K562 (cell line): ENCODE measurements around the gene TFDP1. TPM values are rescaled to one million over a fixed set of nuclear protein-coding genes. Genes with fewer than 3 reads are reported as not detected.

Source experiments
- ATAC-seq: fragments of 200-7000 bp; cut with Tn5 transposase; 3 replicates; pipeline ENCODE4 v1.9.1; 2020; ENCODE audit warnings: moderate library complexity
- BruUV-seq: library from RNA; stranded (reverse); fragments of 400-500 nt; replicated peaks from 2 replicates; lab custom pipeline; 2021; lab: Mats Ljungman, UMichigan
- CTCF ChIA-PET: fragments of 300-600 bp; formaldehyde crosslinking; extraction: SDS; loops from one replicate; lab custom pipeline; 2021; ENCODE audit warnings: low intra/inter-chr PET ratio; lab: Yijun Ruan, JAX
- POLR2A ChIA-PET: fragments of 300-600, 350-650 bp; sonication (Branson Sonifier 250); formaldehyde crosslinking; extraction: SDS; loops from one replicate; lab custom pipeline; 2021; ENCODE audit warnings: antibody characterized with exemption, inconsistent platforms; lab: Yijun Ruan, JAX
- DNase-seq, 4 experiments: peaks; one replicate each; pipeline versions ENCODE4 v3.0.0 to v3.0.0-alpha.2; 2011 to 2018; ENCODE audit warnings: low spot score in 3 of 4, mixed read lengths in 3 of 4; ENCODE audit errors: extremely low read depth in 1 of 4
- FAIRE-seq: peaks from 2 replicates; lab custom pipeline; 2011; peaks lifted over from hg19 to GRCh38; lab: Jason Lieb, UNC
- H2AFZ ChIP-seq: 2 replicates; pipeline ENCODE4 v1.6.0; 2011; ENCODE audit warnings: low read depth, low read length, control low read depth, inconsistent platforms
- H3K27ac ChIP-seq: fragments of 200-600 bp; 3 replicates; pipeline ENCODE4 v1.8.0; 2011; ENCODE audit warnings: low read depth, mild to moderate bottlenecking, control low read depth, inconsistent platforms, low read length, moderate library complexity, mixed read lengths; ENCODE audit errors: extremely low read depth
- H3K27me3 ChIP-seq, 2 experiments: fragments of 300-600 bp in 1 of 2; 2 replicates in 1 of 2; 3 replicates in 1 of 2; pipeline versions ENCODE4 v1.6.0 to v1.8.0; 2011; ENCODE audit warnings: inconsistent platforms in 2 of 2, low read length in 2 of 2, mild to moderate bottlenecking in 1 of 2, mixed read lengths in 1 of 2, moderate library complexity in 1 of 2; ENCODE audit not compliant: control insufficient read depth in 2 of 2, insufficient read depth in 2 of 2
- H3K36me3 ChIP-seq: fragments of 300-600 bp; 3 replicates; pipeline ENCODE4 v1.8.0; 2011; ENCODE audit warnings: mild to moderate bottlenecking, low read length, inconsistent platforms; ENCODE audit not compliant: control insufficient read depth, insufficient read depth
- H3K4me1 ChIP-seq, 2 experiments: fragments of 200-600 bp in 1 of 2; replicated peaks in 1 of 2; 2 replicates in 1 of 2; 3 replicates in 1 of 2; pipeline versions ENCODE4 v1.5.1 to v1.8.0; 2011; ENCODE audit warnings: inconsistent platforms in 2 of 2, low read length in 2 of 2, mild to moderate bottlenecking in 1 of 2, mixed read lengths in 1 of 2, moderate library complexity in 1 of 2; ENCODE audit not compliant: control insufficient read depth in 2 of 2, insufficient read depth in 2 of 2
- H3K4me2 ChIP-seq: 2 replicates; pipeline ENCODE4 v1.6.1; 2011; ENCODE audit warnings: low read length, control low read depth, inconsistent platforms, mixed read lengths; ENCODE audit not compliant: insufficient read depth
- H3K4me3 ChIP-seq: fragments of 200-600 bp; sonication (generic), shearing (Covaris generic); 2 replicates; pipeline ENCODE4 v1.5.1; 2016; ENCODE audit warnings: control low read depth, inconsistent platforms
- H3K79me2 ChIP-seq: fragments of 200-600 bp; 3 replicates; pipeline ENCODE4 v1.8.0; 2011; ENCODE audit warnings: low read length, inconsistent platforms; ENCODE audit not compliant: control insufficient read depth, insufficient read depth
- H3K9ac ChIP-seq, 2 experiments: 2 replicates each; pipeline versions ENCODE4 v1.6.0 to v1.6.1; 2011; ENCODE audit warnings: low read depth in 2 of 2, low read length in 2 of 2, control low read depth in 1 of 2, inconsistent platforms in 1 of 2, mild to moderate bottlenecking in 1 of 2, mixed read lengths in 1 of 2; ENCODE audit not compliant: insufficient read depth in 1 of 2
- H3K9me1 ChIP-seq: one replicate; pipeline ENCODE4 v1.6.0; 2011; ENCODE audit warnings: inconsistent platforms, mild to moderate bottlenecking, low read length, moderate library complexity; ENCODE audit not compliant: control insufficient read depth, insufficient read depth
- H3K9me3 ChIP-seq: replicated peaks from 2 replicates; pipeline ENCODE4 v1.5.1; 2011; ENCODE audit warnings: low read depth, low read length, inconsistent platforms; ENCODE audit not compliant: control insufficient read depth, insufficient read depth
- H4K20me1 ChIP-seq: replicated peaks from 2 replicates; pipeline ENCODE4 v1.6.1; 2011; ENCODE audit warnings: low read length, inconsistent platforms, mixed read lengths; ENCODE audit not compliant: control insufficient read depth, insufficient read depth
- GTF2A2 ChIP-seq: IDR thresholded peaks from 2 replicates; pipeline ENCODE4 v1.6.1; 2016; ENCODE audit warnings: mild to moderate bottlenecking, missing genetic modification characterization, missing compliant biosample characterization
- KLF1 ChIP-seq: fragments of 450-650 bp; IDR thresholded peaks from 2 replicates; pipeline ENCODE4 v1.6.1; 2016; ENCODE audit warnings: missing genetic modification characterization, missing compliant biosample characterization
- KLF10 ChIP-seq: fragments of 250-450 bp; sonication (Bioruptor Pico); IDR thresholded peaks from 2 replicates; pipeline ENCODE4 v1.6.1; 2021; ENCODE audit warnings: matching md5 sums
- MAFG ChIP-seq: fragments of 450-650 bp; conservative IDR thresholded peaks from 2 replicates; pipeline ENCODE4 v1.6.1; 2016; ENCODE audit warnings: missing genetic modification characterization, missing compliant biosample characterization
- MTA1 ChIP-seq: fragments of 450-650 bp; IDR thresholded peaks from 2 replicates; pipeline ENCODE4 v1.6.1; 2017; ENCODE audit warnings: borderline replicate concordance
- NR2F6 ChIP-seq: fragments of 450-650 bp; formaldehyde crosslinking; IDR thresholded peaks from 2 replicates; pipeline ENCODE4 v1.4.0; 2020; ENCODE audit warnings: mild to moderate bottlenecking
- PRDM10 ChIP-seq: fragments of 450-650 bp; IDR thresholded peaks from 2 replicates; pipeline ENCODE4 v1.6.1; 2018; ENCODE audit not compliant: partially characterized antibody
- THRA ChIP-seq: fragments of 450-650 bp; IDR thresholded peaks from 2 replicates; pipeline ENCODE4 v1.6.1; 2017; ENCODE audit warnings: mild to moderate bottlenecking, moderate library complexity
- ZEB2 ChIP-seq: fragments of 450-650 bp; IDR thresholded peaks from 2 replicates; pipeline ENCODE4 v1.6.1; 2016
- ZNF311 ChIP-seq: fragments of 250-450 bp; sonication (Bioruptor Pico); IDR thresholded peaks from 2 replicates; pipeline ENCODE4 v1.4.0; 2020; ENCODE audit warnings: mild to moderate bottlenecking, moderate library complexity
- ZNF695 ChIP-seq: fragments of 450-650 bp; formaldehyde crosslinking; IDR thresholded peaks from 2 replicates; pipeline ENCODE4 v1.4.0; 2020; ENCODE audit warnings: mild to moderate bottlenecking, moderate library complexity
- ZNF717 ChIP-seq: fragments of 250-450 bp; sonication (Bioruptor Pico); IDR thresholded peaks from 2 replicates; pipeline ENCODE4 v1.5.0; 2021
- WGBS: fragments of 100-300 bp; shearing (Covaris generic); methylation state at CpG from one replicate; pipeline ENCODE4 v1.1.6; 2016; ENCODE audit warnings: low coverage, mixed read lengths; ENCODE audit not compliant: insufficient coverage; ENCODE audit errors: missing lambda C conversion rate; 5-methylcytosine and 5-hydroxymethylcytosine counted together
- in situ Hi-C: fragments of 300-500 bp; cut with MboI; formaldehyde crosslinking; loops from 4 replicates; pipeline ENCODE4 v1.15.0; 2018; ENCODE audit warnings: inconsistent platforms, mixed read lengths
- intact Hi-C: fragments of 100-400 bp; cut with micrococcal nuclease; formaldehyde crosslinking; loops from 2 replicates; pipeline ENCODE4 v1.14.2; 2022
- polyA plus RNA-seq, 8 experiments: library from polyadenylated mRNA; depleted of rRNA in 4 of 8; stranded (reverse) in 5 of 8; unstranded in 3 of 8; fragments of >200 nt; fragmentation: Nextera tagmentation in 2 of 8; fragmentation: Illumina TruSeq in 1 of 8; extraction: Ambion mirVana in 2 of 8; extraction: Trizol in 1 of 8; gene quantifications; 2 replicates each; pipeline versions ENCODE4 v1.2.1 to v1.2.3, GENCODE V29; 2011 to 2014; ENCODE audit warnings: inconsistent platforms in 1 of 8, missing spikeins in 1 of 8
- total RNA-seq, 7 experiments: library from RNA; depleted of rRNA in 6 of 7; stranded (reverse); fragments of >200 nt in 6 of 7; fragmentation: Illumina TruSeq in 2 of 7; extraction: Trizol in 2 of 7; gene quantifications; 2 replicates each; pipeline versions ENCODE4 v1.2.1 to v1.2.3, GENCODE V29; 2011 to 2021; ENCODE audit warnings: low replicate concordance in 1 of 7

TFDP1 gene
- total and polyA plus RNA-seq, 9 of the 15 experiments (the other 6 are each of a cell fraction or from before 2014, with no cell fraction given) = 33.8 to 145 (median 69.1) TPM

- no peak for FAIRE-seq
- H3K9me1 ChIP-seq = no peaks in the 10 kb centered on the region
- ATAC-seq = no peak
- no peaks in the 10 kb centered on the region for H3K79me2 ChIP-seq
- no peaks in the 10 kb centered on the region for H3K36me3 ChIP-seq
- no peak overlapping the region for H3K4me3 ChIP-seq
- TF ChIP-seq KLF10 = no peak
- TF ChIP-seq MAFG = no peak
- peak; percentile 91; the same call in 1 of the 2 replicates for TF ChIP-seq ZEB2
- TF ChIP-seq MTA1 = 0 out of 2 replicates have a peak, but pooled peaks have one; percentile 20
- CTCF ChIA-PET = no interaction called here
- no peaks in the 10 kb centered on the region for H3K27me3 ChIP-seq
- intact Hi-C loops (no loop called here), in situ Hi-C loops (no loop called here)
- whole genome bisulfite sequencing = 73% methylated on average over 4 of the region's 5 CpGs
- H2AFZ ChIP-seq = no peak overlapping the region
- no peaks in the 10 kb centered on the region; the same call in 1 of the 2 replicates for H4K20me1 ChIP-seq
- no peak overlapping the region for H3K4me2 ChIP-seq
- no peaks in the 10 kb centered on the region for H3K4me1 ChIP-seq
- no peak for DNase-seq
- H3K27ac ChIP-seq = no peak overlapping the region
- H3K9ac ChIP-seq = no peak overlapping the region
- POLR2A ChIA-PET = no interaction called here
- no peaks in the 10 kb centered on the region for H3K9me3 ChIP-seq
- BruUV-seq = no TSS peak
Observed at GRCh38 chr13:113557013-113557412, 27.5 kb upstream of the TFDP1 start.

GRCh38 chr13:113558461-113558860 lies 26.1 kb upstream of the TFDP1 start:
- ChIA-PET CTCF (no interaction called here), POLR2A (no interaction called here)
- H3K9me1 ChIP-seq = no peaks in the 10 kb centered on the region
- BruUV-seq = no TSS peak
- ATAC-seq = no peak
- no peak overlapping the region for H2AFZ ChIP-seq
- no peaks in the 10 kb centered on the region for H3K36me3 ChIP-seq
- intact Hi-C loops = no loop called here
- no peaks in the 10 kb centered on the region for H3K79me2 ChIP-seq
- in situ Hi-C loops = no loop called here
- no peak overlapping the region for H3K4me2 ChIP-seq
- no peaks in the 10 kb centered on the region for H3K9me3 ChIP-seq
- H4K20me1 ChIP-seq = no peaks in the 10 kb centered on the region; the same call in 1 of the 2 replicates
- no peak overlapping the region for H3K27ac ChIP-seq
- no peaks in the 10 kb centered on the region for H3K27me3 ChIP-seq
- peaks cover 0 to 5% of the 10 kb centered on the region in 2 experiments; a peak in 3 of 5 replicates for H3K4me1 ChIP-seq
- TF ChIP-seq THRA (no peak), PRDM10 (no peak), GTF2A2 (tag) (no peak), ZNF695 (CRISPR knock-in tag) (no peak), NR2F6 (CRISPR knock-in tag) (no peak), ZNF311 (CRISPR knock-in tag) (no peak), KLF1 (no peak), ZNF717 (CRISPR knock-in tag) (no peak), KLF10 (no peak)
- TF ChIP-seq, all 486 proteins: peak for 0
- no peak overlapping the region for H3K9ac ChIP-seq
- 48% methylated on average over 3 of the region's 6 CpGs for WGBS
- no peak for DNase-seq
- H3K4me3 ChIP-seq = no peak overlapping the region
- FAIRE-seq = no peak
